RPMI8226 (cell line): ENCODE measurements around the gene PRKAG3.

ENCODE experiments used
- DNase-seq: peaks from one replicate; pipeline ENCODE4 v3.0.0-alpha.2; 2015

The PRKAG3 gene

DNA sequence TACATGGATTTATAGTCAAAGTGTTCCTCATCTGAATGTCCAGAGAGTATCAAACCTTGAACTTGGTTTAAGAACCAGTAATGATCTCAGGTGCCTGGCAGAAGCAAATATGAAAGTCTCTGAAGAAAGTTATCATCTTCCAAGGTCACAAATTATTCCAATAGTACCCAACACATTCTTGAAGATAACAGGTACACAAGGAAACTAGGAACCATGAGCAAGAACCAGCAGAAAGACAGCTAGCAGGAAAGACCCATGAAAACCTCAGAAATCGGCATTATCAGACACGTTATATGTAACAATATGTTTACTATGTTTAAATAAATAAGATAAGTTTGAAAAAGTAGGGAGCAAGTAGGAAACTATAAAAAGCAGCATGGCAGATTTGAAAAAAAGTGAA lies 5.9 kb upstream of the PRKAG3 start:
- no peak for DNase-seq

DNA sequence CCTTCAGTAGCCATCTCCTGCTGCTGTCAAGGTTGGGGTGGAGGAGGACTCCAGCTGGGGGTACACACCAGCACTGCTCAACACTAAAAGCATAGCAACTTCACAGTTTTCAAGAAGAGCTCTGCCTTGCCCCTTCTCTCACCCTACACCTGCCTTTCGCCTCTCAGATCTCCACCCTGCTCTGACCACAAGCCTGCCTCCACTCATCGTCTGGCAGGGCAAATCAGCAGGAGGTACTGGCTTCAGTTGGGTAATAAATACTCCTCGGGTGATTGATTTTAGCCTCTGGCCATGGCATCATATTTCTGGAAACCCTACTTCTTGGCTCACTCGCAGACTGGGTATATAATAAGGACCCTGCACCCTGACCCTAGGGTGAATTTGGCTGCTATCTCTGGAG lies 3.1 kb upstream of the PRKAG3 start:
- no peak for DNase-seq

DNA sequence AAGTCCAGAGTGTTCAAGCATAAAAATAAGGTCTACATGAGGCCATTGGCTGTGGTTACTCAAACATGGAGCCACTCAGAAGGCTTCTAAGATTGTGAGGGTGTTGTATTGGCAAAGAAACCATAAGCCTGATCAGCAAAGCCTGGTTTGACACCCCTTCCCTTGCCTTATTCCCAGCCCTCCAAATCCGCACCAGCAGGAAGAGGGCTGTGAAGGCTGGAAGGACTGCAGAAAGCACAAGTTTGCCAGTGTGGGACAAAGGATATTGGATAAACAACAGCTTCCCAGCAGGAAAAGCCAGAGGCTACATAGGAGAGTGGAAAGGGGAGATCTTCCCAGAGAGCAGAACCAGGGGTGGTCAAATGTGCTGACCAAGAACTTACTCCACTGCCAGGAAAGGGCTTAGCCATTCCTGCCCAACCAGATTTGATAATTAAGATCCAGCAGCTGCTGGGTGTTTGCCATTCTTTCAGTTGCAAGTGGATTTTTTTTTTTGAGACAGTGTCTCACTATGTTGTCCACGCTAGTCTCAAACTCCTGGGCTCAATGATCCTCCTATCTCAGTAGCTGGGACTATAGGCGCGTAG lies 1.5 kb upstream of the PRKAG3 start:
- no peak for DNase-seq

DNA sequence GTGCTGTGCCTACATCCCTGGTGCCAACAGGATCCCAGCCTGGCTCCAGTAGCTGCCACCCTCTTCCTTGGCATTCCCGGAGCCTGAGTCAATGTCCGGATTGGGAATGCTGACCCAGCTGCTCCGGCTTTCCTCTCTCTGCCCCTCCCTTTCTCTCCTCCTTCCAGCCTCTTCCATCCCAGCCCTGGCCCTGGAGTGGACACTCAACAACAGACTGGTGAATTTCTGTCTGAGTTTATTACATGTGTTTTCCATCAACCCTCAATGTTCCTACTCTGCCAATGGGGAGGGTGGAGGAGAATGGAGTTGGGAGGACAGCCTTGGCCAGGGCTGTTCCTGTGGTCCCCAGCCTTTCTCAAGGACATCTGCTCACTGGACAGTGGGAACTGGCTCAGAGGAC lies 917 bp upstream of the PRKAG3 start:
- no peak for DNase-seq

DNA sequence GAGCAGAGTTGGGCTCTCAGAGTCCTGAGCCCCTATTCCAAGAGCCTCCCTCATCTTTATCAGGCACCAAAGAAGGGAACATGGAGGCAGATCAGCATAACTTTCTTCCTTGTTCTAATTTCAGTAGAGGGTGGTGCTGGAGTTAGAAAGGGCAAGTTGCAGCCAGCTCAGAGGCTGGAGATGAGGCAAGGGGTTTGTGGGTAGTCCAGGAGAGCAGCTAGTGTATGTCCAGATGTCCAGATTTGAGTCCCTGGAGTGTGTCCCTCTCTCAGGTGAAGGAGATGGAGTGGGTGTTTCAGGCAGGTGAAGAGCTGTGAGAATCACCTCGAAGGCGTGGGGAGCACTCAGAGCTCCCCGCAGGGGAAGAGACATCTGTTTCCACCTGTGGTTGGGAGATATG lies 478 bp upstream of the PRKAG3 start:
- no peak for DNase-seq

DNA sequence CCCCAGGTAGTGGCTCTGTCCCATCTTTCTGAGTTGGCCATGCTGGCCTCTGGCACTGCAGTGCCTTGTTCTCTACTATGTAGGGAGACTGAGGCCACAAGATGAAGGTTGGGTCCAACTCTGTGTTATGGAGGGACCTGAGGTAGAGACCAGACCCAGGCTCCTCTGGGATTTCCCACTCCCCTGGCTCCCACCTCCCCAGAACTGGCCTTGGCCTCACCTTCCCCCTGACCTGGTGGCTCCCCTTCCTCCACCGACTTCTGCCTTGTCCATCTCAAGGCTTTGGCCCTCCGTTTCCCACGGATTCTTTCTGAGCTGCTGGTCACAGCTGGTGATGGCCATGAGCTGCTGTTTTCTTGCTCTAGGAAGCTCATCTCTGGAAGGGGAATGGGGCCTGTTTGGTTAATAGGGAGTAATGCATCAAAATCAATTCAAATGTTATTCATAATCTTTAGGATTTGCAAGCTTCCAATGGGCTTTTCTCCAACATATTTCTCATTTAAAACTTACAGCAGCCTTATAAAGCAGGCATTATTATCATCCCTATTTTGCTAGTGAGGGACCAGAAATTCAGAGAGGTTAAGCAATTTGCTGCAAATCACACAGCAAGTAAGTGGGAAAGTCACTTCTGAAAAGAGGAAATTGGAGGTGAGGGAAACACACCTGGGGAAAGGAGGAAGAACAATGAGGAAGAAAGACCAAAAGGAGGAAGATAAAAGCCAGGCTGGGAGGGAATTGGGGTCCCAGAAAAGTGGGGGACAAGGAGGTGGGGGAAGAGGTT lies 887 bp downstream of the PRKAG3 start:
- DNase-seq, result no peak

DNA sequence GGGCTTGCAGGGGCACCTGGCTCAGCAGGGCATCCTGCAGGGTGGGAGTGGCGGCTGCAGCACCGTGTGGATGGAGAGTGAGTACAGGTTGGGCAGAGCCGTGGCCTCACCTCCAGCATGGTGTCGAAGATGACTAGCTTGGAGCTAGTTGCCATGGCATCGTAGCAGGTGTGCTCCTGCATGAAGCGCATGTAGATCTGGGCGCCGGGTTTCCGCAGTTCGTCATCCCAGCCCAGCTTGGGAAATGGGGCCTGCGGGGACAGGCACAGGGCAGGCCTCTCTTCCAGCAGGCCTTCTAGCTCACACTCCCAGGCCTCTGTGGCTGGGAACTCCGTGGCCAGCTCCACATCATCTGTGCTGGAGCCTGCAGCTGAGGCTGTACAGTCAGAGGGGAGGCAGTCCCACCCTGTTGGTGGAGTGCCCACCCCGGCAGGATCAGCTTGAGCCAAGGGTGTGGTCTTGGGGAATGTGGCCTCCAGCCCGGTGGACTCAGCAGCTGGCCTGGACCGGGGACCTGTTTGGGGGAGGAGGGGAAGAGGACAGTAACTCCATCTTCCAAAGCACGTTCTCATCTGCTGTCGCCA lies 1.6 kb downstream of the PRKAG3 start:
- no peak for DNase-seq

DNA sequence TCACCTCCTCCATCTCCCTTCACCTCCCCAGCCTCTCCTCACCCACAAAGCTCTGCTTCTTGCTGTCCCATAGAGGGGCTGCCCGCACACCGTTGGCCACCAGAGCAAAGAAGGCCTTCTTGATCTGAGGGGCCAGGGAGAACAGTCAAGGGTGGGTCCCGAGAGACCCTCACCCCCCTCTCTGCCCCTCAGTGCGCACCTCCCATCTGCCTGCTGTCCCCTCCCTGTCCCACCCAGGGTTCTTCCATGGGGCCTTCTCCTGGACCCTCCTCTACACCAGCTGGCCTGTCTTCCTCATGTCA lies 3.2 kb downstream of the PRKAG3 start:
- DNase-seq, result no peak

DNA sequence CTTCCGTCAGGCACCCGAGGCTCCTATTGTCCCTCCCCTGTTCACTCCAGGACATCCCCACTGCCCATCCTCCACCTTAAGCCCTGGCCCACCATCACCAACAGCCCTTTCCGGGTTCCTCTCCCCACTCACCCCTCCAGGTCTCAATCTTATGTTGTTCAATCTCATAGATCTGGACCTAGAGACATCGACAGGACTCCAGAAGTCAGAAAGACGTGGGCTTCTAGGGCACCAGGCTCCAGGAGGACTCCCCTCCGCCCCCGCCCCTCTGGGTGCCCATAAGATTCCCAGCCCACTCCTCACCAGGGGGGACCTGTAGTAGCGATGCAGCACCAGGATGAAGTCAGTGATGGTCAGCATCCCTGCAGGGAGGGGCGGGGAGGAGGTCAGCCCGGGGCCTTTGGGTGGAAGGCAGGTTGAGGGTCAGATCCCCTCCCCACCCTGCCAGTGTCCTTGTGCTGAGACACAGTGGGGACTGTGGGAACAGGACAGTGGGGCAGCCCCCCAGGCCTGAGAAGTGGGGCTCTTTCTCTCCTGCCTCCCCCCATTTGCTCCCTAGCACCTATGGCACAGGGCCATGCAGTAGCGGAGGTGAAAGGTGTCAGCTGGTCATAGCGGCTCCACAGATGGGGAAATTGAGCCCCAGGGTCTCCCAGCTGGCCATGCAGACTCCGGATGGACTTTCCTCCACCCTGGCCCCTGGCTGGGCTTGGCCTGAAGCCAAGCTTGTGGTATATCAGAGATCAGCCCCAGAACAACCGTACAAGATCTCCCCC lies 3.7 kb downstream of the PRKAG3 start:
- no peak for DNase-seq

DNA sequence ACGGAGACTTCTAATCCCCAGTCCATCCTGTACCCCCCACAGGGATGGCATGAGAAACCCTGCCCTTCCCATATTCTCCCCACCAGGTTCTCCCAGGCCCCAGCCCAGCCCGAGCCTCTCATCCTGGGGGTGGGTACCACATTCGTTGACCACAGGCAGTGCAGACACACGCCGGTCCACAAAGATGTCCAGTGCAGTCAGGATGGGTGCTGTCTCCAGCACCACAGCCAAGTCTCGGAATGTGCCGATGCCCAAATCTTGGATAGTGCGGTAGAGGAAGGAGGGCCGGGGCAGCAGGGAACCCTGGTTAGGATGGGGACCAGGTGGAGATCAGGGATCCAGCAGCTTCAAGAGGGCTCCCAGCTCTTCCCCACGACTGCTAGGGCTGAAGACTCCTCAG lies 4.8 kb downstream of the PRKAG3 start:
- no peak for DNase-seq

DNA sequence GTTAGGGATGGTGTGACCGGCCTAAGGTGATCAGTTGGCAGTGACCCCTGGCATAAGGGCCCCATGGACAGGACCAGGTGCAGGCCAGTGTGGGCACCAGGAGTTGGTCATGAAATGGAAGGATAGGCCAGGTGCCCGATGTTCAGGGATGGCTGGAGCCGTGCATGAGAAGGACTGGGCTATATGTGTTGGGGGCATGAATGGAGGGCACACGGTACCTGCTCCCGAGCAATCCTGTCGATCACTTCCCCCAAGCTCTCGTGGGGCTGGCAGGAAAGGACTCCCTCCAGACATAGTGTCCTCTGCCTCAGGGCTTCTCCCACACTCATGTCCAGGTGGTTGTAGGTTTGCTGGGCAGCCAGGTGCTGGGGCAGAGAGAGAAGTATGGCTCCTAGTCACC lies 7.6 kb downstream of the PRKAG3 start:
- DNase-seq, result no peak

DNA sequence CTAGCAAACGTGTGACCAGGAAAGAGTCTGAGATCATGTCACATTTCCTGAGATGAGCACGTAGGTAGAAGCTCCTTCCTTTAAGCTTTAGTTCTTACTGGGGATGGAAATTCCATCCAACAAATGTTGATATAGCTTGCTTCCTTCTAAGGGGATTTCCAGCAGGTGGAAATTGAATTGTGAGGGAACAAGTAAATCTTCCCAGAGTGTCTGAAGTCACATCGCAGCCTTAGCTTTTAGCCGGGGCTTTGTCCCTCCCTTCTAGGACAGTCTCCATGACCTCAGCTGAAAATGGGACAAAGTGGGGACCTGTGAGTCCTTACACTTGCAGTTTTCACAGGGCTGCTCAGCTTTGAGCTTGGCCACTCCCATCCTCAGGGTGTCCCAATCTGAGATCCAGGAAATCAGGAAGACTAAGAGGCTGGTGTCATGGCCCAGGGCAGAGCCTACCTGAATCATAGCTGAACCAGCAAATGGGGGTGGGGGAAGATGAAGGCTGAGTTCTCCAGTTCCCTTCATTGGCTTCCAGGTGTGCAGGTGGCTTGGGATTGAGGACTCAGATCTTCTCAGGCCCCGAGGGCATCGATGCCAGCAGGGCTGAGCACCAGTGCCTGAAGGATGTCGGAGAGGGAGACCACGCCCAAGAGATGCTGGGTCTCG lies 8.3 kb downstream of the PRKAG3 start:
- no peak for DNase-seq

DNA sequence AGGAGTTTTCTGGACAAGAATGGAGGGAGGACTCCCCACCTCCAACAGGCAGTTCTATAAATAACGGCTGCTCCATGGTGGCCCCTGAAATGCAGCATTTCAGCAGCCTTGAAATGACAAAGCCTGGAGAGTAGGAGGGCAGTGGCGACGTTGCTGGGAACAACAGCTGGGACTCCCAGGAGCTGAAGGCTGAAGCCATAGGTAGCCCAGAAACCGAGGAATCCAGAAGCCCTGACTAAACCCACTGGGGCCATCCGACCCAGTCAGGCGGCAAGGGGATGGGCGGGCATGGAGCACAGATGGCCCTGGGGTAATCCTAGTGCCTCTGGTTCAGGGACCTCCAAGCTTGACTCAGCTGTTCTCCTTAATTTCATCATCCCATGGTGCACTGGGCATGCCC lies 9.0 kb downstream of the PRKAG3 start:
- DNase-seq, result no peak

DNA sequence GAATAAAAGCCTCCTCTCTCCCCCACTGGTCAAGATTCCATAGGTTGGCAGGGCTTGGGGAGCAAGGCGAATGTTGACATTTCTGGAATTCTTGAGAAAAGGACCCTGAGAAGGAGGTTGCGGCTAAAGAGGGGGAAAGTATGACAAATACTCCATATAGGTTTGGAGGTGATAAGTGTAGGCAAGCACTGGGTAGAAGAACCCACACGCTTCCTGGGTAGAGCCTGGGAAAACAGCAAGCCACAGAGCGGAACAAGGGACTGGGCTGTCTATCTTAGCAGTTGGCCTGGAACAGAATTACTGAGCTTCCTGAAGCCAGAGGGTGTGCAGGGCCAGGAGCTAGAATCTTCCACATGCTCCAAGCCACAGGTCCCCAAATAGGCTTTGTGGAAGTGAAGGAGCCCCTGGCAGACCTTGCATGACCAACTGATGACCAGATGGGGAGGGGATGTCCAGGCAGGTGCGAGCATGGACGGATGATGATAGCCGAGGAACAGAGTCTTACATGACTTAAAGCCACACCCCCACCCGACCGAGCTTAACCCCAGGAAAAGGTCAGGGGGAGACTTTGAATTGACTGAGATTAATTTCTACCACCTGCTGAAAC lies 9.9 kb downstream of the PRKAG3 start:
- DNase-seq, result no peak

DNA sequence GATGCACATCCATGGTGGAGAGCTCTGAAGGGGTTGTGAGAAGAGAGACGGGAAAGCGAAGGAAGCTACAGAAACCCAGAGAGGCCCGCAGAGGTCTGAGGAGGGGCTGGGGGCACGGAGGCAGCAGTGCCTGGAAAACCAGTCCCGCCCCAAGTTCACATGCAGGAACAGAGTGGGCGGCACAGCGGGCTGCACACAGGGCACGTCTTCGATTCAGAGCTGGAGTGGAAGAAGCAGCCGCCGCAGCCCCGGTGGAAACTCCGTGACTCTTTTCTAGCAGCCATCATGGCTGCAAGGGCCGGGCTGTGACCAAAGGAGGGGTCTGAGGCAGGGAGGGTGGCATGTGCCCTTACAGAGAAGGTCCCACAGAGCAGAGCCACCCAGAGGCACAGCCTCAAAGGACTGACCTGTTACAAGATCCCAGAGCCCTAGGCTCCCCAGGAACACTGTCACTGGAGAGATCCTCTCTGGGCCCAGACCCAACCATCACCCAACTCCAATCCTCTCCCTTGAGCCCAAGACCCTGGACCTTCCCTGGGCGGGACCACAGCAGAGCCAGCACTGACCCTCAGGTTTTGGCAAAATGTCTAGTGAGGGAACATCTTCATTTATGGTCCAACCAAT lies 10.7 kb downstream of the PRKAG3 start:
- DNase-seq, result no peak

DNA sequence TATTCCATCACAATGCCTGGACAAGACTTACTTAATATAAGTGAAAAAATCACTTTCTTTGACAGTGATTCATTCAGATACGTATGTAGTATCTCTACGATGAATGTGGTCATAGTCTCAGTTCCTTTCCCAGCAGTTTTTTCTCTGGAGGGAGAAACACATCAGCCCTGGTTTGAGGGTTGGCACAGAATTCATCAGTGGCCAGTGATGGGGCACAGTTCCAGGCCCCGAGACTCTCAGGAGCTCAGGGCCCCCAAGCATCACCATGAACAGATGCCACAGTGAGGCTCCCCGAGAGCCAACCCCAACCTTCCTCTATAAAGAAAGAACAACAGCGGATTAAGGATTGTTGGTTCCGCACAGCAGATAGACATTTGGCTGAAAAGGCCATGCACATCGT lies 12.5 kb downstream of the PRKAG3 start:
- DNase-seq, result no peak

DNA sequence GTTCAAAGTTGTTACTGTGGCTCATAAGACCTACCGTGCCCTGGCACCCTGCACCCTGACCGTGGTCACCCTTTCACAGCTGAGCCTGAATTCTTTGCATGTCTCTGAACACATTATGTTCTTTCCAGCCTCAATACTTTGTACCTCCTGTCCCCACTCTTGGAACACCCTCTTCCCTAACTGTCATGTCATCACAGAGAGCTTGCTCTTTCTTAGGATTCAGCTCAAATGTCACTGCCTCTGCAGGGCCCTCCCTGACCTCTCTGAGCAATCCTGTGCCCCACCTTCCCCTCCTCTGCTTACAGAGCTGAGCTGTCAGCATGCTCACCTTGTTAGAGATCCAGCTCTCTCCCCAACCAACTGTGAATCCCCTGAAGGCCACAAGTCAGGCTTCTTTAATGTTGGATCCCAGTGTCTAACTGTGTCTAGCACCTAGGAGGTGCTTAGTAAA lies 15.0 kb downstream of the PRKAG3 start:
- DNase-seq, result no peak

DNA sequence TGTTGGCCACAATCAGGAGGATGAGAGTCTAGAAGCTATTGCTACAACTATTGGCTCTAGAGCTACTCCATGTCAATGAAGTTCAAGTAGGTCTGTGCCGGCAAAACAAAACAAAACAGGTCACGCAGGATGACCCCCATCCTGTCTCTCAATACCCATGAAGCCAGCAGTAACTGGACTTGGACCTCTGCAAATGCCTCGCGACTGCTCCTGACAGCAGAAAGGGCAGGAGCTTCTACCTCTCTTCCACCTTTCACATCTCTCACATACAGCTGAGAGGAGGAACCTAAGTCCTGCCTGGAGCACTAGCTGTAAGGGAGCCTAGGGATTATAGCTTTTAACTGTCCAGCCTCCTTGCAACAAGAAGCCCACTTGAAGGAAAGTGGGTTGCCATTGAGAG lies 16.0 kb downstream of the PRKAG3 start:
- DNase-seq, result no peak

DNA sequence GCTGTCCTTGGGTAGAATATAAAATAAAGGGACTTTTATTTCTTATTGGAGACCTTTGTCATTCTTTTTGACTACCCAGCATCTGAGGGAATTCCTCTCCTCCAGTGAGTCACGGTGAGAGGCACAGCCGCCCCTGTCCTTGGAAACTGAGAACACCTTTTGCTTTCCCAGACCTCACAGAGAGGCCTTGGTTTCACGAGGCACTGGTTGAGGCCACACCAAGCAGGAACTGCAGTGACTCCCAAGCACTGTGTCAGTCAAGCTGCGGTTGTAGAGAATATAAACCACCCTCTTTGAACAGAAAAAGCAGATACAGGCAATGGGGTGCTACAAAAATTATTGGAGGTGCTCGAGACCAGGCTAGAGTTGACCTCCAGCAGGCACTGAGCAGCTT lies 16.4 kb downstream of the PRKAG3 start:
- no peak for DNase-seq

DNA sequence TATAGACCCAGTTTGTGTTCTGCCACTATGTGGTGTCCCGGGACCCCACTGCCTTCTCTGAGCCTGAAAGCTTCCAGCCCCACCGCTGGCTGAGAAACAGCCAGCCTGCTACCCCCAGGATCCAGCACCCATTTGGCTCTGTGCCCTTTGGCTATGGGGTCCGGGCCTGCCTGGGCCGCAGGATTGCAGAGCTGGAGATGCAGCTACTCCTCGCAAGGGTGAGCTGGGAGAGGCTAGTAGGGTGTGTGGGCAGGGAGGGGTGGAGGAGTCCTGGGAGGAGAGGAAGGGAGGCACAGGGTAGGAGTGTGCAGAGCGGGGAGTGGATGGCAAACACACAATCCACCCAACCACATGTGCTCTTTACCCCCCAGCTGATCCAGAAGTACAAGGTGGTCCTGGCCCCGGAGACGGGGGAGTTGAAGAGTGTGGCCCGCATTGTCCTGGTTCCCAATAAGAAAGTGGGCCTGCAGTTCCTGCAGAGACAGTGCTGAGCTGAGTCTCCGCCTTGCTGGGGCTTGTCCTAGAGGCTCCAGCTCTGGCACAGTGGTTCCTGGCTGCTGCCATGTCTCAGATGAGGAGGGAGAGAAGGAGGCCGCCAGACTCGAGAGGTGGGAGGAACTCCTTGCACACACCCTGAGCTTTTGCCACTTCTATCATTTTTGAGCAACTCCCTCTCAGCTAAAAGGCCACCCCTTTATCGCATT lies 16.9 kb downstream of the PRKAG3 start:
- DNase-seq, result no peak

DNA sequence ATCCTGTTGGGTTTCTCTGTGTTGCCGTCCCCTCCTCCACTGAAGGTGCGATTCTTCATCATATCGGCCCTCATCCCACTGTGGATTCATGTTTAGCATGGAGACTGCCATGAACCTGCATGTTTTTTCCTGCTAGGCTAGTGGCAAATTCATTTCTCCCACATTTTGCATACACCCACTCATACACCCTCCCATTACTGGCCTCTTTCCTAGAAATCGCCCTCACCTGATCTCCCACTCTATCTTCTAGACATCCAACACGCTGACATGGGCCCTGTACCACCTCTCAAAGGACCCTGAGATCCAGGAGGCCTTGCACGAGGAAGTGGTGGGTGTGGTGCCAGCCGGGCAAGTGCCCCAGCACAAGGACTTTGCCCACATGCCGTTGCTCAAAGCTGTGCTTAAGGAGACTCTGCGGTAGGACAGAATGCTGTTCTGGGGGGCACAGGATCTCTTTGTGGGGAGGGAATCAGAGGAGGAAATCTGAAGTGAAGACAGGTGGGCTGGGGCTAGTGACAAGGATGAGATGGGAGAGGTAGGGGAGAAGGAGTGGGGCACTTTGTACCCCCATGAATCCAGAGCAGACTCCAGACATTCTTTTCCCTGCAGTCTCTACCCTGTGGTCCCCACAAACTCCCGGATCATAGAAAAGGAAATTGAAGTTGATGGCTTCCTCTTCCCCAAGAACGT lies 17.7 kb downstream of the PRKAG3 start:
- no peak for DNase-seq
